ENCODE data around the gene NUDT1. TPM values are rescaled to one million over a fixed set of nuclear protein-coding genes. Genes with fewer than 3 reads are reported as not detected.

Gene NUDT1
- total RNA-seq, 1 experiment from 2014 or later = 47.4 TPM

- ATAC-seq (peak; percentile 93), DNase-seq (ENCODE audit: low read depth, low spot score) (peak; percentile 81)
- peaks cover 11 to 14% of the 10 kb centered on the region in 2 experiments for H3K4me1 ChIP-seq (ENCODE audit: control insufficient read depth in 1 of 2, insufficient read depth in 2 of 2, low read length in 2 of 2)
- peak within 1 kb of the TSS; percentile 69 to 86 for H3K4me3 ChIP-seq (replicated peaks in 1 of 2; ENCODE audit: low read depth in 1 of 2, low read length in 2 of 2)
- no peaks in the 10 kb centered on the region for H3K9me2 ChIP-seq (ENCODE audit: insufficient read depth)
- ChIA-PET RAD21 (ENCODE audit: low non-redundant PET in 1 of 2, low total read pairs in 2 of 2, uncharacterized antibody in 2 of 2, unreplicated experiment in 2 of 2) (no interaction called here), CTCF (no interaction called here), POLR2A (no interaction called here)
- no peak within 1 kb of the TSS for H2AFZ ChIP-seq (ENCODE audit: low read depth, low read length, poor library complexity, severe bottlenecking)
- peak within 1 kb of the TSS; percentile 74 for H3K4me2 ChIP-seq (ENCODE audit: low read length)
- peak within 1 kb of the TSS; percentile 93 for H3K9ac ChIP-seq (ENCODE audit: low read length)
- intact Hi-C loops (cut with micrococcal nuclease) = no loop called here
- peak within 1 kb of the TSS; percentile 64 for H3K27ac ChIP-seq (ENCODE audit: low read depth, low read length)
- no peaks in the 10 kb centered on the region for H3K9me3 ChIP-seq (ENCODE audit: control insufficient read depth in 1 of 2, insufficient read depth in 1 of 2, low read depth in 1 of 2, low read length in 2 of 2)
- no peaks in the 10 kb centered on the region for H3K27me3 ChIP-seq (ENCODE audit: insufficient read depth, low read length)
- H4K20me1 ChIP-seq (ENCODE audit: insufficient read depth) = no peaks in the 10 kb centered on the region
- H3K36me3 ChIP-seq (ENCODE audit: control insufficient read depth in 1 of 2, insufficient read depth in 2 of 2, low read length in 2 of 2) = peaks cover 20 to 43% of the 10 kb centered on the region in 2 experiments; a peak in 3 of 4 replicates
- BruUV-seq (replicated peaks) = no TSS peak
- peaks cover 68% of the 10 kb centered on the region for H3K79me2 ChIP-seq (ENCODE audit: insufficient read depth, low read length)
- TF ChIP-seq POLR2A (IDR thresholded peaks at IDR 0.05; ENCODE audit: borderline replicate concordance, extremely low read depth, insufficient read depth, insufficient read length) = peak; percentile 54
- TF ChIP-seq FOSL1 (IDR thresholded peaks at IDR 0.05; ENCODE audit: low read depth) = no peak
- no peak for TF ChIP-seq CTCF (IDR thresholded peaks at IDR 0.05 in 2 of 3, conservative IDR thresholded peaks at IDR 0.05 in 1 of 3; ENCODE audit: borderline replicate concordance in 1 of 3, insufficient read depth in 1 of 3, low read depth in 2 of 3, low read length in 2 of 3)
- TF ChIP-seq CBX3 (IDR thresholded peaks at IDR 0.05; ENCODE audit: low read depth) = no peak; the same call in 1 of the 2 replicates
- peak; percentile 12 for TF ChIP-seq TCF7L2 (IDR thresholded peaks at IDR 0.05; ENCODE audit: borderline replicate concordance, extremely low read depth, insufficient read depth, insufficient read length)
- TF ChIP-seq EGR1 (IDR thresholded peaks at IDR 0.05; ENCODE audit: low read depth) = no peak
- TF ChIP-seq MAX (IDR thresholded peaks at IDR 0.05) = 0 out of 2 replicates have a peak, but pooled peaks have one; percentile 48
- TF ChIP-seq SRF (IDR thresholded peaks at IDR 0.05; ENCODE audit: low read depth) = peak; percentile 75
- peak; percentile 66 for TF ChIP-seq SP1 (IDR thresholded peaks at IDR 0.05; ENCODE audit: low read depth)
- TF ChIP-seq SIN3A (IDR thresholded peaks at IDR 0.05; ENCODE audit: low read depth) = peak; percentile 74
- TF ChIP-seq ATF3 (IDR thresholded peaks at IDR 0.05) = no peak
- 0 out of 2 replicates have a peak, but pooled peaks have one; percentile 16 for TF ChIP-seq RAD21 (IDR thresholded peaks at IDR 0.05; ENCODE audit: low read depth)
- no peak for TF ChIP-seq EZH2 (IDR thresholded peaks at IDR 0.05)
- TF ChIP-seq JUND (IDR thresholded peaks at IDR 0.05) = peak; percentile 30; the same call in 1 of the 2 replicates
- peak; percentile 90 for TF ChIP-seq POLR2AphosphoS5 (IDR thresholded peaks at IDR 0.05; ENCODE audit: low read depth, low read length)
- TF ChIP-seq CEBPB (IDR thresholded peaks at IDR 0.05; ENCODE audit: low read depth) = no peak
- TF ChIP-seq EZH2phosphoT487 (IDR thresholded peaks at IDR 0.05; ENCODE audit: borderline replicate concordance) = no peak
- peak; percentile 80 for TF ChIP-seq YY1 (IDR thresholded peaks at IDR 0.05; ENCODE audit: extremely low read depth, insufficient replicate concordance, low read depth, low read length)
- TF ChIP-seq ELF1 (IDR thresholded peaks at IDR 0.05; ENCODE audit: borderline replicate concordance, low read depth) = no peak; the same call in 1 of the 2 replicates
- TF ChIP-seq ZFX (IDR thresholded peaks at IDR 0.05) = no peak
- TF ChIP-seq ZBTB33 (IDR thresholded peaks at IDR 0.05; ENCODE audit: extremely low read depth, insufficient replicate concordance, low read length) = peak; percentile 99
- no peak for TF ChIP-seq ZNF274 (IDR thresholded peaks at IDR 0.05; ENCODE audit: low read depth, low read length)
Observed at GRCh38 chr7:2232766-2233520, 9.1 kb upstream of the NUDT1 start, which contains the start of gene MAD1L1. Gene MAD1L1 (minus strand): TSS chr7:2232945. CDS start chr7:2230133, 2,812 bp downstream.
